Keratinocyte (primary cell): Measurements from ENCODE around the gene HCN3. TPM values are rescaled to one million over a fixed set of nuclear protein-coding genes. Genes with fewer than 3 reads are reported as not detected.
A peak's percentile ranks its signal among the peaks of the same experiment; 100 is the strongest.

Experiments used
- DNase-seq: peaks from one replicate; pipeline ENCODE4 v3.0.0-alpha.2; 2011; ENCODE audit warnings: low read depth, missing footprints, low spot score
- FAIRE-seq: peaks from 2 replicates; lab custom pipeline; 2011; peaks lifted over from hg19 to GRCh38; lab: Jason Lieb, UNC
- H2AFZ ChIP-seq: 2 replicates; pipeline ENCODE4 v1.6.0; 2012; ENCODE audit warnings: low read length, control low read depth, inconsistent platforms; ENCODE audit not compliant: control insufficient read depth
- H3K27ac ChIP-seq: 2 replicates; pipeline ENCODE4 v1.5.1; 2011; ENCODE audit warnings: low read length; ENCODE audit not compliant: control insufficient read depth, insufficient read depth
- H3K27me3 ChIP-seq: 3 replicates; pipeline ENCODE4 v1.6.0; 2011; ENCODE audit warnings: low read length; ENCODE audit not compliant: control insufficient read depth, insufficient read depth; ENCODE audit errors: extremely low read depth
- H3K36me3 ChIP-seq, 2 experiments: 2 replicates in 1 of 2; 3 replicates in 1 of 2; pipeline ENCODE4 v1.5.1; 2011; ENCODE audit warnings: low read length in 2 of 2, mild to moderate bottlenecking in 1 of 2; ENCODE audit not compliant: control insufficient read depth in 2 of 2, insufficient read depth in 2 of 2; ENCODE audit errors: extremely low read depth in 1 of 2
- H3K4me1 ChIP-seq: 3 replicates; pipeline ENCODE4 v1.5.1; 2011; ENCODE audit warnings: low read length; ENCODE audit not compliant: control insufficient read depth, insufficient read depth; ENCODE audit errors: extremely low read depth
- H3K4me2 ChIP-seq: 3 replicates; pipeline ENCODE4 v1.6.0; 2011; ENCODE audit warnings: low read depth, low read length; ENCODE audit not compliant: control insufficient read depth, insufficient read depth; ENCODE audit errors: extremely low read depth
- H3K4me3 ChIP-seq, 3 experiments: fragments of 200-600 bp in 1 of 3; sonication (generic) in 1 of 3; 2 replicates in 2 of 3; 3 replicates in 1 of 3; pipeline ENCODE4 v1.5.1; 2011 to 2016; ENCODE audit warnings: low read length in 3 of 3, mild to moderate bottlenecking in 3 of 3, control low read depth in 2 of 3, inconsistent platforms in 1 of 3, low read depth in 1 of 3, mixed read lengths in 1 of 3, mixed run types in 1 of 3, moderate library complexity in 1 of 3; ENCODE audit not compliant: control insufficient read depth in 2 of 3, insufficient read depth in 2 of 3; ENCODE audit errors: extremely low read depth in 1 of 3
- H3K79me2 ChIP-seq: 2 replicates; pipeline ENCODE4 v1.6.0; 2012; ENCODE audit warnings: low read length; ENCODE audit not compliant: control insufficient read depth, insufficient read depth
- H3K9ac ChIP-seq: 3 replicates; pipeline ENCODE4 v1.6.0; 2011; ENCODE audit warnings: low read length; ENCODE audit not compliant: control insufficient read depth, insufficient read depth; ENCODE audit errors: extremely low read depth
- H3K9me1 ChIP-seq: 3 replicates; pipeline ENCODE4 v1.6.0; 2011; ENCODE audit warnings: low read length; ENCODE audit not compliant: control insufficient read depth, insufficient read depth; ENCODE audit errors: extremely low read depth
- H3K9me3 ChIP-seq: 2 replicates; pipeline ENCODE4 v1.5.1; 2012; ENCODE audit warnings: low read depth, low read length; ENCODE audit not compliant: control insufficient read depth
- H4K20me1 ChIP-seq: 3 replicates; pipeline ENCODE4 v1.6.0; 2011; ENCODE audit warnings: low read length; ENCODE audit not compliant: control insufficient read depth, insufficient read depth; ENCODE audit errors: extremely low read depth
- CTCF ChIP-seq, 3 experiments: IDR thresholded peaks in 1 of 3; conservative IDR thresholded peaks in 1 of 3; optimal IDR thresholded peaks in 1 of 3; 2 replicates in 2 of 3; 3 replicates in 1 of 3; pipeline versions ENCODE3 to v1.5.1; 2011; ENCODE audit warnings: low read length in 3 of 3, mild to moderate bottlenecking in 3 of 3, moderate library complexity in 2 of 3, control low read depth in 1 of 3, inconsistent platforms in 1 of 3; ENCODE audit not compliant: insufficient read depth in 2 of 3; ENCODE audit errors: extremely low read depth in 1 of 3
- EZH2 ChIP-seq: IDR thresholded peaks from one replicate; pipeline ENCODE4 v1.6.1; 2012; ENCODE audit warnings: inconsistent platforms, mild to moderate bottlenecking, low read length, moderate library complexity
- dilution Hi-C: fragments of 300-500 bp; cut with MboI; formaldehyde crosslinking; loops from one replicate; pipeline ENCODE4 v1.7.0; 2020; ENCODE audit warnings: low sequenced_read_pairs; ENCODE audit not compliant: extremely low pct_ligation_motif_present
- polyA plus RNA-seq, 5 experiments: library from polyadenylated mRNA; depleted of rRNA in 3 of 5; stranded (reverse) in 3 of 5; stranded (forward) in 1 of 5; unstranded in 1 of 5; fragments of >200 nt; gene quantifications; 1 replicate in 1 of 5; 2 replicates in 3 of 5; 3 replicates in 1 of 5; pipeline versions ENCODE4 v1.2.1 to v1.2.3, GENCODE V29; 2011 to 2012; ENCODE audit warnings: missing spikeins in 2 of 5, low read depth in 1 of 5, low replicate concordance in 1 of 5

HCN3 gene
- polyA plus RNA-seq, 1 donor (not counting 4 experiments of a cell fraction or from before 2014, with no cell fraction given), result 3.0 TPM

- DNase-seq (no peak), FAIRE-seq (no peak)
- Histone ChIP-seq H3K4me1 (peaks cover 20% of the 10 kb centered on the region), H3K4me3 (no peak overlapping the region), H3K9me1 (no peaks in the 10 kb centered on the region), H3K27ac (no peak overlapping the region), H2AFZ (no peak overlapping the region), H3K4me2 (no peak overlapping the region), H3K27me3 (no peaks in the 10 kb centered on the region), H3K36me3 (peaks cover 26 to 35% of the 10 kb centered on the region in 2 experiments), H3K79me2 (peaks cover 18% of the 10 kb centered on the region), H3K9me3 (no peaks in the 10 kb centered on the region), H3K9ac (no peak overlapping the region), H4K20me1 (no peaks in the 10 kb centered on the region)
- TF ChIP-seq EZH2 (no peak), CTCF (optimal IDR thresholded peaks at IDR 0.05 in 1 of 3, IDR thresholded peaks at IDR 0.05 in 1 of 3, conservative IDR thresholded peaks at IDR 0.05 in 1 of 3; ENCODE audit: extremely low read depth in 1 of 3, insufficient read depth in 2 of 3, low read length in 3 of 3) (no peak)
- dilution Hi-C loops, result no loop called here
Measured at GRCh38 chr1:155260276-155260675, 17.0 kb upstream of the HCN3 start.

- TF ChIP-seq EZH2 (no peak), CTCF (optimal IDR thresholded peaks at IDR 0.05 in 1 of 3, IDR thresholded peaks at IDR 0.05 in 1 of 3, conservative IDR thresholded peaks at IDR 0.05 in 1 of 3; ENCODE audit: extremely low read depth in 1 of 3, insufficient read depth in 2 of 3, low read length in 3 of 3) (no peak)
- Histone ChIP-seq H3K27ac (peak overlapping the region; percentile 78), H3K9me1 (no peaks in the 10 kb centered on the region), H3K27me3 (no peaks in the 10 kb centered on the region), H3K4me3 (peak overlapping the region; percentile 75 to 87 (median 85)), H3K4me2 (peak overlapping the region; percentile 98), H3K79me2 (peaks cover 18% of the 10 kb centered on the region), H3K4me1 (peaks cover 14% of the 10 kb centered on the region), H4K20me1 (no peaks in the 10 kb centered on the region), H3K9ac (peak overlapping the region; percentile 86), H3K9me3 (no peaks in the 10 kb centered on the region), H2AFZ (peak overlapping the region; percentile 77), H3K36me3 (peaks cover 30 to 41% of the 10 kb centered on the region in 2 experiments)
- FAIRE-seq, result no peak
- dilution Hi-C loops, result no loop called here
- DNase-seq, result no peak
Measured at GRCh38 chr1:155261493-155261851, 15.8 kb upstream of the HCN3 start.
